Pancreas (tissue), 10 donors: Measurements from ENCODE around the gene EGF. TPM values are rescaled to one million over a fixed set of nuclear protein-coding genes. Genes with fewer than 3 reads are reported as not detected.
"Not testable (repeated sequence)": the region's sequence is repeated elsewhere in the genome, so short reads cannot be mapped to it uniquely, and the experiment has no call there.

ENCODE experiments used
- ATAC-seq, 4 donors: fragments of 200-7000 bp; cut with Tn5 transposase; one replicate each; pipeline versions ENCODE4 v1.8.0 to v1.9.1; 2020; ENCODE audit warnings: mild to moderate bottlenecking in 4 of 4, moderate library complexity in 4 of 4
- DNase-seq, 6 donors: peaks; one replicate each; pipeline ENCODE4 v3.0.0-alpha.2; 2020
- FAIRE-seq: peaks from 2 replicates; lab custom pipeline; 2012; peaks lifted over from hg19 to GRCh38; lab: Jason Lieb, UNC
- H3K27ac ChIP-seq, 4 donors: fragments of 200-600 bp; sonication (generic); 1 replicate in 3 of 4; 2 replicates in 1 of 4; pipeline versions ENCODE4 v1.5.0 to v1.8.0; 2020
- H3K27me3 ChIP-seq, 4 donors: fragments of 200-600 bp; one replicate each; pipeline ENCODE4 v1.8.0; 2021
- H3K36me3 ChIP-seq, 3 donors: fragments of 200-600 bp; sonication (generic) in 1 of 3; one replicate each; pipeline versions ENCODE4 v1.5.0 to v1.8.0; 2020 to 2021
- H3K4me1 ChIP-seq, 3 donors: fragments of 200-600 bp; one replicate each; pipeline ENCODE4 v1.8.0; 2021
- H3K4me3 ChIP-seq, 4 donors: fragments of 200-600 bp; sonication (generic) in 2 of 4; one replicate each; pipeline versions ENCODE4 v1.5.0 to v1.8.0; 2020 to 2021
- H3K9me3 ChIP-seq, 4 donors: fragments of 200-600 bp; one replicate each; pipeline ENCODE4 v1.8.0; 2021
- CTCF ChIP-seq, 4 donors: fragments of 200-600 bp; sonication (generic) in 3 of 4; IDR thresholded peaks; one replicate each; pipeline versions ENCODE4 v1.5.0 to v1.8.0; 2021; ENCODE audit warnings: antibody characterized with exemption in 4 of 4
- WGBS, 2 donors: extraction: QIAGEN DNeasy Blood & Tissue Kit; methylation state at CpG; one replicate each; pipeline ENCODE4 v1.1.7; 2013; 5-methylcytosine and 5-hydroxymethylcytosine counted together
- intact Hi-C, 3 donors: fragments of 100-400 bp; cut with DNase I; formaldehyde crosslinking; loops; one replicate each; pipeline versions ENCODE4 v1.11.1 to v1.14.2; 2022
- polyA plus RNA-seq, 2 donors: library from polyadenylated mRNA; stranded (reverse); fragments of 200-250 nt; gene quantifications; one replicate each; pipeline ENCODE4 v1.2.3, GENCODE V29; 2013
- total RNA-seq, 6 donors: library from RNA; stranded (reverse); fragmentation: NEBNext Ultra II Directional in 4 of 6; extraction: Animal tissue kit (Norgen Biotek cat#: 25700) in 4 of 6; gene quantifications; one replicate each; pipeline versions ENCODE4 v1.2.1 to v1.2.4, GENCODE V29; 2021 to 2023
- donor health status: healthy with polysubstance abuse.
- donor health status: DM: no; HTN: no; CAD: no; lungs with moderate emphysema.
- donor health status: DM: no; HTN: no; CAD: no.
- donor health status: control.
- donor health status: control.
- donor health status: Bipolar disorder and iron deficiency.
- donor health status: DM: yes; HTN: yes; CAD: no.
- donor health status: DM: no; HTN: no; CAD: no.
- donor health status: DM: no; HTN: no; CAD: no.
- donor health status: DM: yes; HTN: yes; CAD: no.

EGF gene
- total and polyA plus RNA-seq, 8 donors: 12.8 to 67.2 (median 23.1) TPM

- TF ChIP-seq CTCF (IDR thresholded peaks at IDR 0.05): no peak
- Histone ChIP-seq H3K4me1 (peaks cover 9 to 20% (median 16%) of the 10 kb centered on the region in 3 donors), H3K4me3 (no peak overlapping the region), H3K36me3 (no peaks in the 10 kb centered on the region), H3K27me3 (no peaks in the 10 kb centered on the region), H3K27ac (no peak overlapping the region), H3K9me3 (no peaks in the 10 kb centered on the region)
- ATAC-seq (no peak), DNase-seq (no peak), FAIRE-seq (no peak)
- intact Hi-C loops: no loop called here
- WGBS, 2 donors: 48 to 52% methylated on average over 1 of the region's 1 CpG
Observed at GRCh38 chr4:109947918-109948317, 35.2 kb downstream of the EGF start.

- ATAC-seq, intact Hi-C loops, DNase-seq, H3K27me3 ChIP-seq, H3K4me3 ChIP-seq, H3K9me3 ChIP-seq, H3K27ac ChIP-seq, FAIRE-seq, H3K36me3 ChIP-seq: not testable (repeated sequence)
- WGBS, 2 donors: 94 to 96% methylated on average over 9 of the region's 9 CpGs
- H3K4me1 ChIP-seq: peaks cover 8 to 15% (median 12%) of the 10 kb centered on the region in 3 donors
Observed at GRCh38 chr4:109949099-109949718, 36.5 kb downstream of the EGF start.

- peak; percentile 41 to 66 (median 52) for ATAC-seq
- peak overlapping the region in 2 of 4 donors; percentile 42 to 45 for H3K27ac ChIP-seq
Observed at GRCh38 chr4:109952612-109953011, 39.9 kb downstream of the EGF start.

GRCh38 chr4:109953556-109953955 is 40.9 kb downstream of the EGF start:
- Histone ChIP-seq H3K27ac (peak overlapping the region in 2 of 4 donors; percentile 42 to 45), H3K4me1 (peaks cover 8 to 15% (median 12%) of the 10 kb centered on the region in 3 donors), H3K9me3 (no peaks in the 10 kb centered on the region), H3K4me3 (no peak overlapping the region), H3K27me3 (no peaks in the 10 kb centered on the region), H3K36me3 (no peaks in the 10 kb centered on the region)
- peak in 4 of 6 donors; percentile 22 to 63 (median 45) for DNase-seq
- peak; percentile 68 to 93 (median 90) for ATAC-seq
- no peak for FAIRE-seq
- WGBS, 2 donors: 27 to 32% methylated on average over 3 of the region's 3 CpGs
- intact Hi-C loops: no loop called here
- no peak for TF ChIP-seq CTCF (IDR thresholded peaks at IDR 0.05)

More at GRCh38 chr4:109952612-109953011, 39.9 kb downstream of the EGF start:
- Histone ChIP-seq H3K9me3 (no peaks in the 10 kb centered on the region), H3K27me3 (no peaks in the 10 kb centered on the region), H3K4me3 (no peak overlapping the region), H3K36me3 (no peaks in the 10 kb centered on the region), H3K4me1 (peaks cover 8 to 15% (median 12%) of the 10 kb centered on the region in 3 donors)
- 27 to 43% methylated on average over 1 of the region's 1 CpG for WGBS, 2 donors
- intact Hi-C loops: no loop called here
- DNase-seq (peak in 1 of 6 donors; percentile 19), FAIRE-seq (no peak)
- TF ChIP-seq CTCF (IDR thresholded peaks at IDR 0.05): no peak

- Histone ChIP-seq H3K27me3 (no peaks in the 10 kb centered on the region), H3K4me3 (no peak overlapping the region), H3K27ac (no peak overlapping the region), H3K9me3 (no peaks in the 10 kb centered on the region), H3K4me1 (peaks cover 8 to 15% (median 12%) of the 10 kb centered on the region in 3 donors), H3K36me3 (no peaks in the 10 kb centered on the region)
- TF ChIP-seq CTCF (IDR thresholded peaks at IDR 0.05): no peak
- no peak for DNase-seq
- intact Hi-C loops: no loop called here
- FAIRE-seq: no peak
- WGBS, 2 donors: 93 to 100% methylated on average over 1 of the region's 1 CpG
- ATAC-seq: no peak
Observed at GRCh38 chr4:109955146-109955545, 42.5 kb downstream of the EGF start.
